GM18499 (cell line): ENCODE data around the gene FERD3L.

Experiments
- ATAC-seq: cut with Tn5 transposase; IDR thresholded peaks from one replicate; pipeline ENCODE4 v1.9.1; 2021; ENCODE audit warnings: moderate number of reproducible peaks; ENCODE audit not compliant: insufficient read depth, unreplicated experiment

FERD3L gene

GRCh38 chr7:19117870-19118608, 27.2 kb downstream of the FERD3L start:
- no peak for ATAC-seq

- ATAC-seq = no peak
Observed at GRCh38 chr7:19117091-19117869, 27.9 kb downstream of the FERD3L start, which contains the start of gene TWIST1. Gene TWIST1 (minus strand): TSS chr7:19117636. CDS start chr7:19117321, 315 bp downstream.

GRCh38 chr7:19116121-19117090, 28.8 kb downstream of the FERD3L start:
- ATAC-seq = no peak

GRCh38 chr7:19114551-19114855, 30.7 kb downstream of the FERD3L start:
- no peak for ATAC-seq

GRCh38 chr7:19113855-19114550, 31.2 kb downstream of the FERD3L start:
- no peak for ATAC-seq

- ATAC-seq = no peak
Observed at GRCh38 chr7:19113002-19113350, 32.2 kb downstream of the FERD3L start.

GRCh38 chr7:19112274-19113001, 32.8 kb downstream of the FERD3L start:
- ATAC-seq = no peak

GRCh38 chr7:19111474-19112273, 33.5 kb downstream of the FERD3L start:
- ATAC-seq = no peak

GRCh38 chr7:19110776-19111175, 34.4 kb downstream of the FERD3L start:
- no peak for ATAC-seq

GRCh38 chr7:19110026-19110730, 35.0 kb downstream of the FERD3L start:
- no peak for ATAC-seq

- ATAC-seq = no peak
Observed at GRCh38 chr7:19109000-19109946, 35.9 kb downstream of the FERD3L start.

GRCh38 chr7:19107356-19108146, 37.7 kb downstream of the FERD3L start:
- ATAC-seq = no peak

GRCh38 chr7:19107081-19107355, 38.2 kb downstream of the FERD3L start:
- ATAC-seq = no peak

GRCh38 chr7:19106241-19107080, 38.8 kb downstream of the FERD3L start:
- no peak for ATAC-seq

GRCh38 chr7:19105546-19105945, 39.7 kb downstream of the FERD3L start:
- ATAC-seq = no peak

GRCh38 chr7:19104811-19105210, 40.4 kb downstream of the FERD3L start:
- no peak for ATAC-seq
